Kidney epithelial cell (primary cell): Measurements from ENCODE around the gene PAPSS2. TPM values are rescaled to one million over a fixed set of nuclear protein-coding genes. Genes with fewer than 3 reads are reported as not detected.

ENCODE experiments used
- DNase-seq: peaks from one replicate; pipeline ENCODE4 v3.0.0-alpha.2; 2010; ENCODE audit warnings: low read depth
- H3K27me3 ChIP-seq: 2 replicates; pipeline ENCODE4 v1.6.0; 2011; ENCODE audit warnings: low read length; ENCODE audit not compliant: control insufficient read depth, insufficient read depth
- H3K36me3 ChIP-seq: 2 replicates; pipeline ENCODE4 v1.5.1; 2011; ENCODE audit warnings: low read length; ENCODE audit not compliant: control insufficient read depth, insufficient read depth
- H3K4me3 ChIP-seq: 2 replicates; pipeline ENCODE4 v1.5.1; 2011; ENCODE audit warnings: low read depth, mild to moderate bottlenecking, control low read depth, low read length
- CTCF ChIP-seq: IDR thresholded peaks from 2 replicates; pipeline ENCODE4 v1.5.1; 2011; ENCODE audit warnings: mild to moderate bottlenecking, moderate library complexity, low read length, control low read depth, inconsistent platforms; ENCODE audit not compliant: insufficient read depth, poor library complexity, severe bottlenecking
- total RNA-seq: library from RNA; depleted of rRNA; stranded (reverse); fragments of >200 nt; gene quantifications from 2 replicates; pipeline ENCODE4 v1.2.3, GENCODE V29; 2015

Gene PAPSS2
- total RNA-seq, 1 donor from 2014 or later: 11.4 TPM

- TF ChIP-seq CTCF: no peak
- Histone ChIP-seq H3K27me3 (no peaks in the 10 kb centered on the region), H3K4me3 (no peak overlapping the region), H3K36me3 (no peaks in the 10 kb centered on the region)
- DNase-seq: no peak
These were observed 56.1 kb downstream of the PAPSS2 start for GRCh38 chr10:87715552-87716347.

- DNase-seq: no peak
- TF ChIP-seq CTCF: no peak
- no peaks in the 10 kb centered on the region for H3K36me3 ChIP-seq
- H3K4me3 ChIP-seq: no peak overlapping the region
- no peaks in the 10 kb centered on the region for H3K27me3 ChIP-seq
These were observed 56.6 kb downstream of the PAPSS2 start for GRCh38 chr10:87716348-87716670.

- no peak for TF ChIP-seq CTCF
- Histone ChIP-seq H3K27me3 (no peaks in the 10 kb centered on the region), H3K4me3 (no peak overlapping the region), H3K36me3 (no peaks in the 10 kb centered on the region)
- no peak for DNase-seq
These were observed 61.0 kb downstream of the PAPSS2 start for GRCh38 chr10:87720665-87721064.

- Histone ChIP-seq H3K4me3 (no peak overlapping the region), H3K36me3 (no peaks in the 10 kb centered on the region), H3K27me3 (no peaks in the 10 kb centered on the region)
- no peak for TF ChIP-seq CTCF
- no peak for DNase-seq
These were observed 62.1 kb downstream of the PAPSS2 start for GRCh38 chr10:87721781-87722180.

GRCh38 chr10:87722716-87723115, 63.0 kb downstream of the PAPSS2 start:
- no peak for TF ChIP-seq CTCF
- H3K27me3 ChIP-seq: no peaks in the 10 kb centered on the region

GRCh38 chr10:87723500-87723899, 63.8 kb downstream of the PAPSS2 start:
- H3K27me3 ChIP-seq: no peaks in the 10 kb centered on the region
- TF ChIP-seq CTCF: no peak
- H3K36me3 ChIP-seq: no peaks in the 10 kb centered on the region
- DNase-seq: no peak
- no peak overlapping the region for H3K4me3 ChIP-seq

More at GRCh38 chr10:87722716-87723115, 63.0 kb downstream of the PAPSS2 start:
- Histone ChIP-seq H3K4me3 (no peak overlapping the region), H3K36me3 (no peaks in the 10 kb centered on the region)
- no peak for DNase-seq
